ENCODE data around the gene ROR2. TPM values are rescaled to one million over a fixed set of nuclear protein-coding genes. Genes with fewer than 3 reads are reported as not detected.

Gene ROR2
- total RNA-seq, 2 donors from 2014 or later: 37.2 to 43.9 TPM

DNA sequence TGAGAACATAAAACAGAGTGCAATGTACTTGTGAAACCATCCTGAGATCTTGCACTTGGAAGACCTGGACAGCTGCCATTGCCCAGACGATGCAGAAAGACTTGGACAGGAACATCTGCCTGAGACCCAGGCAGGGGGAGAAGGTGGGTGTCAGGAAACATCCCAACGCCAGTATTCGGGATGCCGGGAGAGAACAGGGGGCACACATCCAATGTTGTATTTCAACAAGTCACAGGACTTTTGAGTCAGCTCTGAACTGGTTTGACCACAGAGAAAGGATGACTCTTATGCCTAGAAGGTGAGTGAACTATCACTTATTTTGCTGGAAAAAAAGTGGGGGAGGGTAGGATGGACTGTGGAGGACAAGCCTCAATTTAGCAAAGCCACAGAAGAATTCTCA lies 124.6 kb downstream of the ROR2 start:
- TF ChIP-seq POLR2A (IDR thresholded peaks at IDR 0.05): no peak
- no peak for TF ChIP-seq CTCF (IDR thresholded peaks at IDR 0.05)
- no peak for TF ChIP-seq POLR2AphosphoS5 (IDR thresholded peaks at IDR 0.05)
- H3K4me1 ChIP-seq (replicated peaks): no peaks in the 10 kb centered on the region
- DNase-seq (ENCODE audit: low spot score): no peak
- no peaks in the 10 kb centered on the region for H3K9me3 ChIP-seq
- peak overlapping the region in 1 of 2 donors; percentile 19 for H3K27ac ChIP-seq
- H3K27me3 ChIP-seq (replicated peaks; ENCODE audit: insufficient read depth): no peaks in the 10 kb centered on the region
- H3K4me3 ChIP-seq: no peak overlapping the region
- intact Hi-C loops (cut with DNase I): no loop called here
- WGBS: 5% methylated on average over 4 of the region's 4 CpGs
- H3K36me3 ChIP-seq: no peaks in the 10 kb centered on the region

- no peak for DNase-seq (ENCODE audit: low spot score)
- H3K9me3 ChIP-seq: no peaks in the 10 kb centered on the region
- intact Hi-C loops (cut with DNase I): no loop called here
- TF ChIP-seq POLR2AphosphoS5 (IDR thresholded peaks at IDR 0.05) (no peak), POLR2A (IDR thresholded peaks at IDR 0.05) (no peak), CTCF (IDR thresholded peaks at IDR 0.05) (no peak)
- H3K36me3 ChIP-seq: no peaks in the 10 kb centered on the region
- WGBS: 53% methylated on average over 17 of the region's 18 CpGs
- no peaks in the 10 kb centered on the region for H3K4me1 ChIP-seq (replicated peaks)
- H3K27ac ChIP-seq: peak overlapping the region in 1 of 2 donors; percentile 19
- H3K27me3 ChIP-seq (replicated peaks; ENCODE audit: insufficient read depth): no peaks in the 10 kb centered on the region
- H3K4me3 ChIP-seq: no peak overlapping the region
Measured at GRCh38 chr9:91824601-91825305, 125.3 kb downstream of the ROR2 start.

GRCh38 chr9:91824151-91824550 lies 125.9 kb downstream of the ROR2 start:
- TF ChIP-seq POLR2A (IDR thresholded peaks at IDR 0.05) (no peak), CTCF (IDR thresholded peaks at IDR 0.05) (no peak), POLR2AphosphoS5 (IDR thresholded peaks at IDR 0.05) (no peak)
- Histone ChIP-seq H3K27me3 (replicated peaks; ENCODE audit: insufficient read depth) (no peaks in the 10 kb centered on the region), H3K36me3 (no peaks in the 10 kb centered on the region), H3K27ac (no peak overlapping the region), H3K4me1 (replicated peaks) (no peaks in the 10 kb centered on the region), H3K9me3 (no peaks in the 10 kb centered on the region), H3K4me3 (no peak overlapping the region)
- no peak for DNase-seq (ENCODE audit: low spot score)
- intact Hi-C loops (cut with DNase I): no loop called here
- 88% methylated on average over 4 of the region's 4 CpGs for WGBS

DNA sequence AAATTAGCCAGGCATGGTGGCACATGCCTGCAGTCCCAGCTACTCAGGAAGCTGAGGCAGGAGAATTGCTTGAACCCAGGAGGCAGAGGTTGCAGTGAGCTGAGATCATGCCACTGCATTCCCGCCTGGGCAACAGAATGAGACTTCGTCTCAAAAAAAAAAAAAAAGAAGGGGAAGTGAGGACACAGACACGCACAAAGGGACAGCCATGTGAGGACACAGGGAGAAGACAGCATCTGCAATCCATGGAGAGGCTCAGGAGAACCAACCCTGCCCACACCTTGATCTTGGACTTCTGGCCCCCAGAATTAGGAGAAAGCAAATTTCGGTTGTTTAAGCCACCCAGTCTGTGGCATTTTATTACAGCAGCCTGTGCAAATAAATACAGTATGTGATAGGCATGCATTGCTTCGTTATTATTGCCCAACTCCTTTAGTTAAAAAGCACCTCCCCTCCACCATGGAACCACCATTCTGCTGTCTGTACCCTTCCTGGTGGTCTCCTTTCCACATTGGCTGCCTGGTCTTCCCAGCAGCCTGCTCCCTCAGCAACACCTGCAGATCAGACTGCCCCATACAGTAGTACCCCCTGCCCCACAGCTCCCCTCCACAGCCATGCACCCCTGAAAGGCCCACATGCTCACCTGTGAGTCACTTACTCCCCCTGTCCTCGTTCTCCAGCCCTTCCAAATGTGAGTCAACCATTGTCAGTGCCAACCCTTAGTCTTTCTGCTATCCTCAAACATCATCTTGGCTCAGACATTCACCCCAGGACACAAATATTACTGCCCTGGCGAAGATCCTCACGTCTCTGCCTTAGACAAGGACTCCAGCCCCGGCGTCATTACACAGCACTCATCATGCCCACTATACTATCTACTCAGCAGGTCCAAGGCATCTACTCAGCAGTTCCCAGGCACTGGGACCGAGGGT lies 128.8 kb downstream of the ROR2 start:
- 48% methylated on average over 11 of the region's 11 CpGs for WGBS
- Histone ChIP-seq H3K4me1 (replicated peaks) (peaks cover 10% of the 10 kb centered on the region), H3K9me3 (no peaks in the 10 kb centered on the region), H3K27me3 (replicated peaks; ENCODE audit: insufficient read depth) (no peaks in the 10 kb centered on the region), H3K4me3 (no peak overlapping the region), H3K27ac (no peak overlapping the region), H3K36me3 (no peaks in the 10 kb centered on the region)
- no peak for TF ChIP-seq POLR2A (IDR thresholded peaks at IDR 0.05)
- TF ChIP-seq POLR2AphosphoS5 (IDR thresholded peaks at IDR 0.05): no peak
- TF ChIP-seq CTCF (IDR thresholded peaks at IDR 0.05): no peak
- intact Hi-C loops (cut with DNase I): no loop called here
- DNase-seq (ENCODE audit: low spot score): no peak
